BLaER1 (cell line): ENCODE results near the gene TMEM247.

Experiments used
- H3K27ac ChIP-seq: shearing (Covaris generic); formaldehyde crosslinking; 2 replicates; pipeline ENCODE4 v1.8.1; 2022
- H3K27me3 ChIP-seq: shearing (Covaris generic); formaldehyde crosslinking; 2 replicates; pipeline ENCODE4 v1.8.1; 2022
- H3K36me3 ChIP-seq: shearing (Covaris generic); formaldehyde crosslinking; 2 replicates; pipeline ENCODE4 v1.8.1; 2022
- H3K4me1 ChIP-seq: shearing (Covaris generic); formaldehyde crosslinking; 2 replicates; pipeline ENCODE4 v1.8.1; 2022
- H3K4me2 ChIP-seq: shearing (Covaris generic); formaldehyde crosslinking; 2 replicates; pipeline ENCODE4 v1.8.1; 2022
- H3K4me3 ChIP-seq: shearing (Covaris generic); formaldehyde crosslinking; 2 replicates; pipeline ENCODE4 v1.8.1; 2022
- H3K9ac ChIP-seq: shearing (Covaris generic); formaldehyde crosslinking; 2 replicates; pipeline ENCODE4 v1.8.1; 2022
- H3K9me3 ChIP-seq: shearing (Covaris generic); formaldehyde crosslinking; 2 replicates; pipeline ENCODE4 v1.8.1; 2022
- H4K20me1 ChIP-seq: shearing (Covaris generic); formaldehyde crosslinking; 2 replicates; pipeline ENCODE4 v1.8.1; 2022
- Cebpa-rat ChIP-seq: shearing (Covaris generic); IDR thresholded peaks from 2 replicates; pipeline ENCODE4 v1.8.1; 2022

The TMEM247 gene

DNA sequence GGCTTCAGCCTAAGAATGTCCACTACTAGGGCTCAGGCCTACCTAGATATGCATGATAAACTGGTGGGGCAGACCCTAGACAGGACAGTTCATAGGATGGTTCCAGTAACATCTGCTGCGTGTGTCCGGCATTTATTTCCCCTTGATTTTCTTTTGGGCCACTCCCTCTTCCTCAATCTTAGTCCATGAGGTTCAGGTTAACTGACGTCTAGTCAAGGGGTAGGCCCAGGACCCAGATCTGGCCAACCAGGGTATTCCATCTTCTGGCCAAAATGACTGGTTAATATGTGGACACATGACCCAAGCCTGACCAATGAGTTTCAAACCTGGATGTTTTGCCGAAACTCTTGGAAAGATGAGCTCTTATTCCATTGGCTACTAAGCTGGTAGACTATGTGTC, 15.2 kb downstream of the TMEM247 start:
- Histone ChIP-seq H3K27me3 (peaks cover 25% of the 10 kb centered on the region), H3K4me2 (no peak overlapping the region)
- TF ChIP-seq Cebpa-rat, result no peak

DNA sequence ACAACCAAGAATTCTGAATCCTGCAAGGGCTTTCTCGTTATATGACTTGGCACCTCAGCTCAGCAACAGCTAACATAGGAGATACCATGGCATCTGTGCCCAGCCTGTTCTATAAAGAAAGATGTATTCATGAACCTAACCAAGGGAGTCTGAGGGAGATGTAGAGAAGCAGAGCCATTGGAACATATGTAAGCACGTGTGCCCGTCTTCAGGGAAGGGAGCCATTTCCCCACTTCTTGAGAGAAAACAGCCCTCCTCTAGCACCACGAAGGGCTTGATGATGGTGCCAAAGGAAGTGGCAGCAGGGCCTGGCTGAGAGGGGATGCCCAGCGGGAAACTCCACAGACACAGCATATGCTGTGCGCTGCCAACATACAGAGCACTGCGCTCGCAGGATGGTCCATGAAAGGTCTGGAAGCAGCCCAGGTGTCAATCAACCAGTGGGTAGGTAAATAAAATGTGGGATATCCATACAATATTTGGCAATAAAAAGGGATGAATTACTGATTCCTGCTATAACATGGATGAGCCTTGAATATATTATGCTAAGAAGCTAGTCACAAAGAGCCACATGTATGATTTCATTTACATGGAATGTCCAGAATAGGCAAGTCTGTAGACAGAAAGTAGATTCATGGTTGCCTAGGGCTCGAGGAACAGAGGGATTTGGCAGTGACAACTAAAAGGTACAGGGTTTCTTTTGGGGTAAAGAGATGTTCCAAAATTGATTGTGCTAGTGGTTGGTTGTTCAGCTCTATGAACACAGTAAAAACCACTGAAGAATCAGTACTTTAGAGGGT, 16.1 kb downstream of the TMEM247 start:
- no peak overlapping the region for H3K4me3 ChIP-seq
- H3K36me3 ChIP-seq, result no peaks in the 10 kb centered on the region
- no peaks in the 10 kb centered on the region for H4K20me1 ChIP-seq
- no peak overlapping the region for H3K4me2 ChIP-seq
- H3K27ac ChIP-seq, result no peak overlapping the region
- H3K9me3 ChIP-seq, result peaks cover 7% of the 10 kb centered on the region; the same call in 1 of the 2 replicates
- peaks cover 40% of the 10 kb centered on the region for H3K4me1 ChIP-seq
- no peak for TF ChIP-seq Cebpa-rat
- H3K9ac ChIP-seq, result no peak overlapping the region
- H3K27me3 ChIP-seq, result peaks cover 33% of the 10 kb centered on the region

More for the DNA sequence above, 15.2 kb downstream of the TMEM247 start:
- no peaks in the 10 kb centered on the region for H3K9me3 ChIP-seq
- no peaks in the 10 kb centered on the region for H3K36me3 ChIP-seq
- no peak overlapping the region for H3K27ac ChIP-seq
- no peak overlapping the region for H3K4me3 ChIP-seq
- no peak overlapping the region for H3K9ac ChIP-seq
- H4K20me1 ChIP-seq, result no peaks in the 10 kb centered on the region
- peaks cover 44% of the 10 kb centered on the region for H3K4me1 ChIP-seq

DNA sequence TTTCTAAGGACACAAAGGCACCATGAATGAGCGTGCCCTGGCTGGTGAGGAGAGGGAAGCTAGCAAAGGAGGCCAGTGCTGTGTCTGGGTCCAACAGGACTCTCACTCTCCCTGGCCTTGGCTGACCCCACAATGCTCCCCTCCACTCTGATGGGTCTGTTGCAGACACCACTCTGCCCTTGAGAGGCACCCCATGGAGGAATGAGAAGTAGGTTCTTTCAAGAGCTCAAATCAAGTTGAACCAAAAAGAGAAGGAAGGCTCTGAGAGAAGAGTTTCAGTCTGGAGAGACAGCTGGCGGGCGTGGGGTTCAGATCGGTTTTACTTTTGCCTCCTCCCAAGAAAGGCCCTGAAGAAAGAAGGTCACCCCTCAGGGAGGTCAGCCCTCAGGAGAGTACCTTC, 18.4 kb downstream of the TMEM247 start:
- no peak for TF ChIP-seq Cebpa-rat
- peaks cover 7% of the 10 kb centered on the region; the same call in 1 of the 2 replicates for H3K9me3 ChIP-seq
- no peak overlapping the region for H3K4me2 ChIP-seq
- H3K36me3 ChIP-seq, result no peaks in the 10 kb centered on the region
- peaks cover 44% of the 10 kb centered on the region for H3K27me3 ChIP-seq
- no peak overlapping the region for H3K9ac ChIP-seq
- no peak overlapping the region for H3K27ac ChIP-seq
- H3K4me3 ChIP-seq, result no peak overlapping the region
- H3K4me1 ChIP-seq, result peaks cover 16% of the 10 kb centered on the region
- H4K20me1 ChIP-seq, result no peaks in the 10 kb centered on the region

DNA sequence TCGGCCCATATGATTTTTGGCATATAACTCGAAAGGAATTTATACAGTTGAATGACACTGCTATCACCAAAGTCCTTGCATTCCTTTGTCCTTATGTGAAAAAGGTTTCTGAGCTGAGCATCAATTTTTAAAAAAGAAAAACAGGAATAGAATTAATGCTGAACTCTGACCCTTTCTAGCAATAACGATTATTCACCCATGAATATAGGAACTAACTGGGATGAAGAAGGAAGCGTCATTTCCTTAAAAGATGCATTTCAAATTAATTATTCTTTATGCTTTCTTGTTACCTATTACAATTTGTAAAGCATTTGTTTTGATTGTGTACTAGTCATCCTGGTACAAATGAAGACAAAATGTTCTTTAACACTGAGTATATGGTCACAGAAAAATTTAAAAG, 19.3 kb downstream of the TMEM247 start:
- Histone ChIP-seq H3K4me2 (no peak overlapping the region), H3K9me3 (peaks cover 7% of the 10 kb centered on the region; the same call in 1 of the 2 replicates), H3K36me3 (no peaks in the 10 kb centered on the region), H3K27ac (no peak overlapping the region), H4K20me1 (no peaks in the 10 kb centered on the region), H3K9ac (no peak overlapping the region), H3K27me3 (peaks cover 47% of the 10 kb centered on the region), H3K4me3 (no peak overlapping the region), H3K4me1 (peaks cover 7% of the 10 kb centered on the region)
- TF ChIP-seq Cebpa-rat, result no peak

DNA sequence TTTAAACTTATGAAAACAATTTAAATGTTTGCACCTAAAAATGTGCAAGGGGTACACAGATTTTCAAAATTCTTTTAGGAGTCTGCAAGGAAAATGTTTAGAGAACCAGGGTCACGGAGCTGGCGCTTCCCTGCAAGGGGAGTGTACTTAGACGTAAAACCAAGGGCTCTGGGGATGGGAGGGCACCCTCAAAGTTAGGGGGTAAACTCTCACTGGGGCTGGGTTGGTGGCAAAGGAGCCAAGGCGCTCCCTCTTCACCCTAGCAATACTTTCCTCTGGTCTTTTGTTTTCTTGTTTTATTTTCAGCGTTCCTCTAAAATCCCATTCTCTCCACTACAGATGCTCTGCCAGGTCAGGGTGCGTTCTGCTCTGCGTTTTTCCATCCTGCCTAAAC, 20.0 kb downstream of the TMEM247 start:
- no peak overlapping the region for H3K9ac ChIP-seq
- H3K27me3 ChIP-seq, result peaks cover 47% of the 10 kb centered on the region
- H3K9me3 ChIP-seq, result peaks cover 7% of the 10 kb centered on the region; the same call in 1 of the 2 replicates
- peaks cover 4% of the 10 kb centered on the region; the same call in 1 of the 2 replicates for H3K4me1 ChIP-seq
- no peak overlapping the region for H3K4me2 ChIP-seq
- no peaks in the 10 kb centered on the region for H4K20me1 ChIP-seq
- no peak overlapping the region for H3K27ac ChIP-seq
- H3K36me3 ChIP-seq, result no peaks in the 10 kb centered on the region
- no peak overlapping the region for H3K4me3 ChIP-seq
- no peak for TF ChIP-seq Cebpa-rat

DNA sequence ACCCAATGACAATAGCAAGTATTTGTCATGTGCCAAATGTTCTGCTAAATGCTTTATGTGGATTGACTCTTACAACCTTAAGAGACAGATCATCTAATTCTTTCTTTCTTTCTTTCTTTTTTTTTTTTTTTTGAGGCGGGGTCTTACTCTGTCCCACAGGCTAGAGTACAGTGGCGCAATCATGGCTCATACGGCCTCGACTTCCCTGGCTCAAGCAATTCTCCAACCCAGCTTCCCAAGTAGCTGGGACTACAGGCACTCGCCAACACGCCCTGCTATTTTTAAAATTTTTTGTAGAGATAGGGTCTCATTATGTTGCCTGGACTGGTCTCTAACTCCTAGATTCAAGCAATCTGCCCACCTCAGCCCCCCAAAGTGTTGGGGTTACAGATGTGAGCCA, 21.4 kb downstream of the TMEM247 start:
- TF ChIP-seq Cebpa-rat, result no peak
- peaks cover 47% of the 10 kb centered on the region for H3K27me3 ChIP-seq
- H3K4me3 ChIP-seq, result no peak overlapping the region
- H3K36me3 ChIP-seq, result no peaks in the 10 kb centered on the region
- H3K9me3 ChIP-seq, result peaks cover 7% of the 10 kb centered on the region; the same call in 1 of the 2 replicates
- no peak overlapping the region for H3K4me2 ChIP-seq
- H4K20me1 ChIP-seq, result no peaks in the 10 kb centered on the region
- H3K4me1 ChIP-seq, result peaks cover 6% of the 10 kb centered on the region
- H3K9ac ChIP-seq, result no peak overlapping the region
- H3K27ac ChIP-seq, result no peak overlapping the region

DNA sequence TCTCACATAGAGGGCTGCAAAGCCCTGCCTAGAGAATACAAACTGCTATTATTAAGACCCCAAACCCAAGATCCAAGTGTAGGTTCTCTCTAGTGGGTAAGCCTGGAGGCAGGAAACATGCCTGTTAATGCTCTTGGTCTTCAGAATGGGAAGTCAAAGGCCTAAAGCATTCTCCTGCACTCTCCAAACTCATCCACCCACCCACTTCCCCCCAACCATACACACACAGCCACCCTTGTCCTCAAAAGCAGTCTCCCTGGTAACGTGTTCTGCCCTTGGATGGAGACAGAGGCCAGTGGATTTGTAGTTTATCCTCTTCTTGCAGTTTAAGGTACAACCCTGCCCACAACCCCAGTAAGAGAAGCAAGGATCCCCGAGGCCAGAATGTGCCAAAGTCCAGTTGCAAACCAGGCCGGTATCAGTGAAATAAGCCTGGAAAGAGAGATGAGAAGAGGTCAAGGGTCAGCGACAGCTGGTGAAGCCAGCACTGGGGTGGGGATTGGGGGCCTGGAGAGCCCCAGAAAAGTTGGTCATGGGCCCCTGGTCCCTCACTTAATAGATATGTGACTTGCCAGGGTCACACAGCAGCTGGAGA, 23.0 kb downstream of the TMEM247 start:
- Histone ChIP-seq H3K4me1 (peaks cover 13% of the 10 kb centered on the region), H3K27ac (no peak overlapping the region), H4K20me1 (no peaks in the 10 kb centered on the region), H3K27me3 (peaks cover 44% of the 10 kb centered on the region), H3K9ac (no peak overlapping the region), H3K36me3 (no peaks in the 10 kb centered on the region), H3K4me3 (no peak overlapping the region), H3K9me3 (peaks cover 7% of the 10 kb centered on the region; the same call in 1 of the 2 replicates), H3K4me2 (no peak overlapping the region)
- no peak for TF ChIP-seq Cebpa-rat

DNA sequence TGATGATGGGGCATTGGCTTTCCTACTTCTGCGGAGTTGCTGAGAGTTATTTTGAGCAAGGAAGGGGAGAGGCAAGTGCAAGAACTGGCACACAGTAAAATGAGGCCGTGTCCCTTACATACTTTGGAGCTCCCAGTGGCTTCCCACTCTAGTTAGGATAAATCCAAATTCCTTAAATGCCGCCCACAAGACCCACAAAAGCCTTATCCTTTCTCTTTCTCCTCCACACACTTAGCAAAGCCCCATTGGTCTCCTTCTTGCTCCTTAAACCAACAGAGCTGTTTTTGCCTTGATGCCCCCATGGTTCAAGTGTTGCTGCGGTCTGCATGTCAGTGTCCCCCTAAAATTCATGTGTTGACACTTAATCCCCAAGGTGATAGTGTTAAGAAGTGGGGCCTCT, 24.3 kb downstream of the TMEM247 start:
- Histone ChIP-seq H3K27ac (no peak overlapping the region), H3K4me2 (no peak overlapping the region), H3K9me3 (peaks cover 7% of the 10 kb centered on the region; the same call in 1 of the 2 replicates), H3K36me3 (no peaks in the 10 kb centered on the region), H3K27me3 (peaks cover 31% of the 10 kb centered on the region), H3K9ac (no peak overlapping the region), H3K4me3 (no peak overlapping the region), H3K4me1 (peaks cover 13% of the 10 kb centered on the region), H4K20me1 (no peaks in the 10 kb centered on the region)
- no peak for TF ChIP-seq Cebpa-rat

DNA sequence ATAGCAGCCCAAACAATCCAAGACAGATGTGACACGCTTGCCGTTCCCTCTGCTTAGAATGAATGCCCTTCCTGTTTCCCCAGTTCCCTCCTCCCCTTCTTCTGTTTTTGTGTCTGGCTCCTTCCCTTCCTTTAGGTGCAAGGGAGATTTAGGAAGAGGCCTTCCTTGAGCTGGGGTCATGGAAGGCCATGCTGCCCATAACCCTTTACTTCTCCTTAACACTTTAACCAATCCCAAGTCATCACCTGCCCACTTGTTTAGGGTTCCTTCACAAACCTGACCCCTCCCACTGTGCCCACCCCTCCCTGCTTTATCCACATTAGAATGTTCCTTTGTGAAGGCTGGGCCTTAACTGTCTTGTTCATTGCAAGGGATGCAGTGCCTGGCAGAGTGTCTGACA, 24.9 kb downstream of the TMEM247 start:
- no peak overlapping the region for H3K4me2 ChIP-seq

More for the DNA sequence above, 24.9 kb downstream of the TMEM247 start:
- H3K9ac ChIP-seq, result no peak overlapping the region
- H4K20me1 ChIP-seq, result no peaks in the 10 kb centered on the region
- peaks cover 13% of the 10 kb centered on the region for H3K4me1 ChIP-seq
- H3K27ac ChIP-seq, result no peak overlapping the region
- H3K4me3 ChIP-seq, result no peak overlapping the region
- H3K9me3 ChIP-seq, result peaks cover 7% of the 10 kb centered on the region; the same call in 1 of the 2 replicates
- no peaks in the 10 kb centered on the region for H3K36me3 ChIP-seq
- TF ChIP-seq Cebpa-rat, result no peak
- peaks cover 26% of the 10 kb centered on the region for H3K27me3 ChIP-seq
